AG04449 (cell line): ENCODE results near the gene MRGPRE.

Experiments used
- CTCF ChIA-PET: fragments of 350-600 bp; formaldehyde crosslinking; extraction: SDS; loops from one replicate; lab custom pipeline; 2021; ENCODE audit warnings: antibody characterized with exemption; lab: Yijun Ruan, JAX
- POLR2A ChIA-PET: fragments of 400-600, 350-600 bp; formaldehyde crosslinking; extraction: SDS; loops from one replicate; lab custom pipeline; 2020; ENCODE audit warnings: antibody characterized with exemption, inconsistent platforms; lab: Yijun Ruan, JAX
- DNase-seq: peaks from one replicate; pipeline ENCODE4 v3.0.0-alpha.2; 2010; ENCODE audit warnings: low read depth, low spot score
- H3K4me3 ChIP-seq: 2 replicates; pipeline ENCODE4 v1.5.1; 2011; ENCODE audit warnings: low read depth, mild to moderate bottlenecking, control low read depth, low read length
- TF ChIP-seq, protein P1 (sequence below): IDR thresholded peaks from one replicate; pipeline ENCODE4 v1.5.1; 2011; ENCODE audit warnings: mild to moderate bottlenecking, moderate library complexity, low read length, control low read depth, inconsistent platforms; ENCODE audit not compliant: insufficient read depth; ENCODE audit errors: missing control alignments

MRGPRE gene

DNA sequence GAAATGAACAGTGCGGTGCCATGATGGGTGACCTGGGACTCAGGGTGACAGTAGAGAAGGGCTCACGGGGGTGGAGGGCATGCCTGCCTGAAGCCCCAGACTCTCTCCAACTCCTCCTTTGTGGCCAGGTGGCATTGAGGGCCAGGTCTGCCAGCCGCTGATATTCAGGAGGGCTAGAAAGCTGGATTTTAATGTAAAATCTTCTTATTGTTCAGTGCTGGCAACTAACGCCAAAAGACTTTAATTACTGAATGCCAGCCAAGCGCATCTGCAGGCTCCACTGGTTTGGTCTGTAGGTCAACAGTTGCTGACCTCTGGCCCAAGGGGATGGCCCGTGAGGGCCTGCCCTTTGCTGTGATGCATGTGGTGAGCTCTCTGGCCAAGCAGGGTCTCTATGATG, 23.9 kb downstream of the MRGPRE start:
- DNase-seq: no peak
- CTCF ChIA-PET: interaction anchor here (0.9 to 2.4 kb wide), 4 partner anchors 8 to 171 kb away, joined by 3 to 11 read pairs (median 4); no protein-coding TSS in a partner anchor
- H3K4me3 ChIP-seq: no peak overlapping the region
- POLR2A ChIA-PET: no interaction called here
- TF ChIP-seq, protein P1, sequence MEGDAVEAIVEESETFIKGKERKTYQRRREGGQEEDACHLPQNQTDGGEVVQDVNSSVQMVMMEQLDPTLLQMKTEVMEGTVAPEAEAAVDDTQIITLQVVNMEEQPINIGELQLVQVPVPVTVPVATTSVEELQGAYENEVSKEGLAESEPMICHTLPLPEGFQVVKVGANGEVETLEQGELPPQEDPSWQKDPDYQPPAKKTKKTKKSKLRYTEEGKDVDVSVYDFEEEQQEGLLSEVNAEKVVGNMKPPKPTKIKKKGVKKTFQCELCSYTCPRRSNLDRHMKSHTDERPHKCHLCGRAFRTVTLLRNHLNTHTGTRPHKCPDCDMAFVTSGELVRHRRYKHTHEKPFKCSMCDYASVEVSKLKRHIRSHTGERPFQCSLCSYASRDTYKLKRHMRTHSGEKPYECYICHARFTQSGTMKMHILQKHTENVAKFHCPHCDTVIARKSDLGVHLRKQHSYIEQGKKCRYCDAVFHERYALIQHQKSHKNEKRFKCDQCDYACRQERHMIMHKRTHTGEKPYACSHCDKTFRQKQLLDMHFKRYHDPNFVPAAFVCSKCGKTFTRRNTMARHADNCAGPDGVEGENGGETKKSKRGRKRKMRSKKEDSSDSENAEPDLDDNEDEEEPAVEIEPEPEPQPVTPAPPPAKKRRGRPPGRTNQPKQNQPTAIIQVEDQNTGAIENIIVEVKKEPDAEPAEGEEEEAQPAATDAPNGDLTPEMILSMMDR: no peak

DNA sequence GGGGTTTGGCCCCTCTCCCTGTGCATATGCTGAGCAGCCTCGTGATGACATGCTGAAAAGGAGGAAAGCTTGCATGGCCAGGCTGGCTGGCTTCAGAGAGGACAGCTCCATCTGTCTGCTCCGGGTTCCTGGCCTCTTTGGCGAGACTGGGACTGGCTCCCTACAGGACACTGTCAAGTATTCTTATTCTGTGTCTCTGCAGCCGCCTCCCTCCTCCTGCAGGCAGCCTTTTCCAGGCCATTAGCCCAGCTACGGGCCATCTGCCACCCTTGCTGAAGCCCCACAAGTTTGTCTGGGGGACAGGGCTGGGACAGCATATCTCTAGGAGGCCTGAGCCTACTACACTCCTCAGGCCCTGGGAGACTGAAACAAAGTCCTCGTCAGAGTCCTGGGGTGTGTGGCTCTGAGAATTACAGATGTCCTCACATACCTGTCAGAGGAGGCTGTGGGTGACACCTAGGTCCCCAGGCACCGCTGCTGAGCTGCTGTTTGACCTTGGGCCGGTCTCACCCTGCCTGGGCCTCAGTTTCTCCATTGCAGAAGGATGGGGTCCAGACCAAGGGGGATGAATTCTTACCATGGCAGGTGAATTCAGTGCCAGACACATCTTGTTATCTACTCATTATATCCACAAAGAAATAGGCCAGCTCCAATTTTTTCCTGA, 24.6 kb downstream of the MRGPRE start:
- no peak for DNase-seq
- POLR2A ChIA-PET: no interaction called here
- CTCF ChIA-PET: interaction anchor here (0.7 to 2.4 kb wide), 4 partner anchors 9 to 316 kb away, joined by 3 to 11 read pairs (median 3); no protein-coding TSS in a partner anchor
- TF ChIP-seq, protein P1: no peak
- H3K4me3 ChIP-seq: no peak overlapping the region

DNA sequence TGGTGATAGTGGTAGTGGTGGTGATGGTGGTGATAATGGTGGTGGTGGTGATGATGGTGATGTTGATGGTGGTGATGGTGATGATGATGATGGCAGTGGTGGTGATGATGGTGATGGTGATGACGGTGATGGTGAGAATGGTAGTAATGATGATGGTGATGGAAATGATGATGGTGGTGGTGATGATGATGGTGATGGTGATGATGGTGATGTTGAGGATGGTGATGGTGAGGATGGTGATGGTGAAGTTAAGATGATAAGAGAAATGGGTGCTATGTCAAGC, 25.4 kb downstream of the MRGPRE start:
- no peak overlapping the region for H3K4me3 ChIP-seq
- no peak for DNase-seq
- ChIA-PET POLR2A (no interaction called here), CTCF (interaction anchor here (0.7 to 2.4 kb wide), 3 partner anchors 9 to 315 kb away, joined by 3 to 11 read pairs (median 3); no protein-coding TSS in a partner anchor)
- TF ChIP-seq, protein P1: no peak

DNA sequence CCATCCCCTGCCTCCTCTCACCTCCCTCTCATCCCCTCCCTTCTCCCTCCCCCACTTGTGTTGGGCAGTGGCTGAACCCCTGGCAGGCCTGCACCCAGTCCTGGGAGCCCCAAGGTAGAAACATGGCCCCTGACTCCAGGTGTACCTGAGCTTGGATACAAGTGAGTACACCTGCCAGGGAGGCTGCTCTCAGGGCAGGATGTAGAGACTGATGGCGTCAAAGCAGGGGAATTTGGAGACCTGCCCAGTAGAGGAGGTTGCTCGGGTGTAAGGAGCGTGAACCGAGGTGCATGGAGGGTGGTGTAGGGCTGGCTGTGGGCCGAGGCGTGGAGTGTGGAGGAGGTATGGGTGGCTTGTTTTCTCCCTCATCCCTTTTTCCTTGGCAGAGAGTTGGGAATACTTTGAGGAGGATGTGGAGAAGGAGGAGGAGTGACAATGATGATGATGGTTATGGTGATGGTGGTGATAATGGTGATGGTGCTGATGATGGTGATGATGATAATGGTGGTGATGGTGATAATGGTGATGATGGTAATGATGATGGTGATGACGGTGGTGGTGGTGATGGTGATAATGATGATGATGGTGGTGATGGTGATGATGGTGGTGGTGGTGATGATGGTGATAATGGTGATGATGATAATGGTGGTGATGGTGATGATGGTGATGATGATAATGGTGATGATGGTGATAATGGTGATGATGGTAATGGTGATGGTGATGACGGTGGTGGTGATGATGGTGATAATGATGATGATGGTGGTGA, 25.9 kb downstream of the MRGPRE start:
- POLR2A ChIA-PET: no interaction called here

DNA sequence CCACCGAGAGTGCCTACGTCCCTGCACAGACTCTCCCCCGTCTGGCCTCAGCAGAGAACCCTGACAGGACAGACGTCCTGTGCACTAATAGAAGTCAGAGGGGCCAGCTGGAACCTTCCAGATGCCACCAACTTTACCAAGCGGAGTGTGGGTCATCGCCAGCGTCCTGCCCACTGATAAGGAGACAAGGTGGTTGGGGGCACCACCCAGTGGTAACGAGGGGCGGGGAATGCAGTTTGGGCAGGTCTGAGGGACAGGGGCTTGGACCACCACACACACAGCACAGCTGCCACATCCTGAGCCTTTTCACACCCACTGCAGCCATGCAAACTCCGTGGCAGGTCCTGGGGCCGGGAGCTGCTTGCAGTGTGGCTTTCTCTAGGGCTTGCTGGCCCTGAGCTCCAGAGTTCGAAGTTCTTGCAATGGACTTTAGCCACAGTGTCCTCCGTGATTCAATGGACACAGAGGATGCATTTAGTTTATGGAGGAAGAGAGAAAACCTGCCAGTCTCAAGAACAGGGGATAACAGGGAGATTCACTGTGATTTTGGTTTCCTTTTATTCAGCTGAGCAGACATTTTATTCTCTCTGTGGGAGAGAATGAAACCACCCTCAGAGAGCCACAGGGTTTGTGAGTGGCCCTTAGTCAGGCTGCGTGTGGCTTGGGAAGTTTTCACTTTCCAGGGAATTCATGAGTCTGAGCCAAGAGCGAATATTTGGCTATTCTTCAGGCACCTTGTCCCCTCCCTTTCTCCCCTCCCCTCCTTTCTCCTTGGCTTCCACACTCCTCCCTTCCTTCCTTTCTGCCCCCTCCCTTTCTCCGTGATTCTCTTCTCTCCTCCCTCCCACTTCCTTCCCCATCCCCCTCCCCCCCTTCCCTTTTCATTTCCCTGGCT, 26.7 kb downstream of the MRGPRE start:
- no peak for DNase-seq
- POLR2A ChIA-PET: no interaction called here
- TF ChIP-seq, protein P1: no peak
- no peak overlapping the region for H3K4me3 ChIP-seq
- CTCF ChIA-PET: interaction anchor here (2.1 kb wide), 1 partner anchor 10 kb away, joined by 5 read pairs; no protein-coding TSS in a partner anchor

More for the DNA sequence above, 25.9 kb downstream of the MRGPRE start:
- no peak for DNase-seq
- TF ChIP-seq, protein P1: no peak
- CTCF ChIA-PET: interaction anchor here (2.1 to 2.4 kb wide), 2 partner anchors 10 to 11 kb away, joined by 5 to 11 read pairs; no protein-coding TSS in a partner anchor
- H3K4me3 ChIP-seq: no peak overlapping the region
